Left ventricle myocardium inferior (tissue), 1 donor: ENCODE results near the gene PTMS. TPM values are rescaled to one million over a fixed set of nuclear protein-coding genes. Genes with fewer than 3 reads are reported as not detected.

Experiments used
- DNase-seq: peaks from one replicate; pipeline ENCODE4 v3.0.0-alpha.2; 2020
- H3K27ac ChIP-seq: fragments of 200-600 bp; replicated peaks from 2 replicates; pipeline ENCODE4 v1.8.0; 2021
- H3K27me3 ChIP-seq: fragments of 200-600 bp; 2 replicates; pipeline ENCODE4 v1.8.0; 2021; ENCODE audit warnings: low read depth
- H3K36me3 ChIP-seq: fragments of 200-600 bp; 2 replicates; pipeline ENCODE4 v1.8.0; 2021
- H3K4me1 ChIP-seq: fragments of 200-600 bp; 2 replicates; pipeline ENCODE4 v1.8.0; 2021
- H3K4me3 ChIP-seq: fragments of 200-600 bp; 2 replicates; pipeline ENCODE4 v1.8.0; 2021; ENCODE audit warnings: mild to moderate bottlenecking, moderate library complexity
- H3K9me3 ChIP-seq: fragments of 200-600 bp; replicated peaks from 2 replicates; pipeline ENCODE4 v1.8.0; 2021
- CTCF ChIP-seq: fragments of 200-600 bp; IDR thresholded peaks from 2 replicates; pipeline ENCODE4 v1.8.0; 2021; ENCODE audit warnings: antibody characterized with exemption, mild to moderate bottlenecking, borderline replicate concordance
- intact Hi-C: fragments of 100-400 bp; cut with micrococcal nuclease; formaldehyde crosslinking; loops from one replicate; pipeline ENCODE4 v1.11.0; 2022
- total RNA-seq: library from RNA; stranded (reverse); fragmentation: NEBNext Ultra II Directional; extraction: Animal tissue kit (Norgen Biotek cat#: 25700); gene quantifications from one replicate; pipeline ENCODE4 v1.2.1, GENCODE V29; 2021
- donor health status: DM: no; HTN: yes; CAD: no; lungs with severe emphysema.

Gene PTMS
- total RNA-seq, 1 donor from 2014 or later: 104 TPM

DNA sequence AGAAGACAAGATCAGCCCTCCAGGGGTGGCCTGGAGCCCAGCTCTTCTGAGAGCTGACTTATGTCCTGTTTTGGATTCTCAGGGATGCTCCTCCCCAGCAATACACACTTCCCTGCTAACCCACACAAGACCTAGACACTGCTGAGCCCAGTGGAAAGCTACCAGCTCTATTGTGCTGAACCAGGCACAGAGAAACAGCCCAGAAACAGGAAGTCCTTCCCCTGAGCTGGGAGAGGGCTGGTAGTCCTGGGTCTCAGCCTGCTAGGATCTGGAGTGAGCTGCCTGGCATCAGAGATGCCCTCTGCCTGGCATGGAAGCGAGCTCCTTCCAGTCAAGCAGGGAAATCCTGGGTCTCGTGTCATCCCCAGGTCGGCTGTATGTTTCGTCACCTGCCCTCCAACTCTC, 4.9 kb downstream of the PTMS start:
- peaks cover 29% of the 10 kb centered on the region for H3K27me3 ChIP-seq

GRCh38 chr12:6771509-6772330, 5.6 kb downstream of the PTMS start:
- no peak for TF ChIP-seq CTCF
- H3K27ac ChIP-seq: peak overlapping the region; percentile 33
- H3K36me3 ChIP-seq: peaks cover 13% of the 10 kb centered on the region
- H3K27me3 ChIP-seq: peaks cover 29% of the 10 kb centered on the region
- H3K9me3 ChIP-seq: no peaks in the 10 kb centered on the region
- no peak overlapping the region for H3K4me3 ChIP-seq
- no peak for DNase-seq
- intact Hi-C loops: no loop called here
- peaks cover 44% of the 10 kb centered on the region for H3K4me1 ChIP-seq

More for the DNA sequence above, 4.9 kb downstream of the PTMS start:
- H3K4me3 ChIP-seq: no peak overlapping the region
- H3K36me3 ChIP-seq: peaks cover 13% of the 10 kb centered on the region
- TF ChIP-seq CTCF: no peak
- no peak overlapping the region for H3K27ac ChIP-seq
- intact Hi-C loops: no loop called here
- DNase-seq: no peak
- peaks cover 45% of the 10 kb centered on the region for H3K4me1 ChIP-seq
- no peaks in the 10 kb centered on the region for H3K9me3 ChIP-seq

DNA sequence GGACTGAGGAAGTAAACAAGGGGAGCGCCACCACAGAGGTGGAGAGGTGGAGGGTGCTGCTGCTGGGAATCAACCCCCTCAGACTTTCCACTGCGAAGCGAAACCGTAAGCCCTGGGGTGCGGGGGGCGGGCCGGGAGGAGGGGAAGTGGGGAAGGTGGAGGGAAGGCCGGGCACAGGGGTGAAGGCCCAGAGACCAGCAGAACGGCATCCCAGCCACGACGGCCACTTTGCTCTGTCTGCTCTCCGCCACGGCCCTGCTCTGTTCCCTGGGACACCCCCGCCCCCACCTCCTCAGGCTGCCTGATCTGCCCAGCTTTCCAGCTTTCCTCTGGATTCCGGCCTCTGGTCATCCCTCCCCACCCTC, 6.2 kb downstream of the PTMS start, which contains the start of gene LAG3:
LAG3 (plus strand) TSS at position 190 of the 365 bp plus-strand sequence. CDS start 333 bp downstream, outside the sequence.
- Histone ChIP-seq H3K9me3 (no peaks in the 10 kb centered on the region), H3K36me3 (peaks cover 13% of the 10 kb centered on the region), H3K27ac (peak within 1 kb of the TSS; percentile 33), H3K4me1 (peaks cover 39% of the 10 kb centered on the region), H3K4me3 (peak within 1 kb of the TSS; percentile 45), H3K27me3 (peaks cover 29% of the 10 kb centered on the region)
- DNase-seq: no peak
- intact Hi-C loops: no loop called here
- no peak for TF ChIP-seq CTCF

- H3K9me3 ChIP-seq: no peaks in the 10 kb centered on the region
- peak overlapping the region; percentile 45 for H3K4me3 ChIP-seq
- intact Hi-C loops: no loop called here
- H3K36me3 ChIP-seq: peaks cover 13% of the 10 kb centered on the region
- peaks cover 29% of the 10 kb centered on the region for H3K27me3 ChIP-seq
- H3K4me1 ChIP-seq: peaks cover 38% of the 10 kb centered on the region
- TF ChIP-seq CTCF: no peak
- no peak for DNase-seq
- no peak overlapping the region for H3K27ac ChIP-seq
Measured at GRCh38 chr12:6772726-6773589, 6.8 kb downstream of the PTMS start.

DNA sequence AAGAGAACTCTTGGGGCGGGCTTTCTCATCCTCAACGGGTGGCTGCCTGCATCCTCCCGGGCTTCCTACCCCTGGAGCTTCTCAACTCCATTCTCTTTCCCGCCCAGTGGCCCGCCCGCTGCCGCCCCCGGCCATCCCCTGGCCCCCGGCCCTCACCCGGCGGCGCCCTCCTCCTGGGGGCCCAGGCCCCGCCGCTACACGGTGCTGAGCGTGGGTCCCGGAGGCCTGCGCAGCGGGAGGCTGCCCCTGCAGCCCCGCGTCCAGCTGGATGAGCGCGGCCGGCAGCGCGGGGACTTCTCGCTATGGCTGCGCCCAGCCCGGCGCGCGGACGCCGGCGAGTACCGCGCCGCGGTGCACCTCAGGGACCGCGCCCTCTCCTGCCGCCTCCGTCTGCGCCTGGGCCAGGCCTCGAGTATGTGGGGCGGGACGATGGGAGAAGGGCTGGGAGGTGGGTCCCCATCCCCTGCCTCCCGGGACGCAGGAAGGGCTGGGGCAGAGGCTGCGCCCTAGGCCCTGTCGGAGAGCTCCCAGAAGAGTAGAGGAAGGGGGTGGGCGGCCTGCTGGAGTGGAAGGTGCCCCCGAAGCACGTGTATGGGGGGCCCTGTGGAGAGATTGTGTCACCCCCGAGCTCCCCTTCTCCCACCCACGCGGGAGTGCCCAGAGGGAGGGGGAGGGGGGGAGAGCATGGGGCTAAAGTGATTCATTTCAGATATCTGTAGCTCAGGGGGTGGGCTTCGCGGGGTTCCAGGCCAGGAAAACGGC, 7.6 kb downstream of the PTMS start:
- DNase-seq: no peak
- TF ChIP-seq CTCF: no peak
- Histone ChIP-seq H3K9me3 (no peaks in the 10 kb centered on the region), H3K4me1 (peaks cover 37% of the 10 kb centered on the region), H3K36me3 (peaks cover 13% of the 10 kb centered on the region), H3K4me3 (peak overlapping the region; percentile 45), H3K27ac (no peak overlapping the region), H3K27me3 (peaks cover 29% of the 10 kb centered on the region)
- intact Hi-C loops: no loop called here
